ENCODE data around the gene DRC3.

DNA sequence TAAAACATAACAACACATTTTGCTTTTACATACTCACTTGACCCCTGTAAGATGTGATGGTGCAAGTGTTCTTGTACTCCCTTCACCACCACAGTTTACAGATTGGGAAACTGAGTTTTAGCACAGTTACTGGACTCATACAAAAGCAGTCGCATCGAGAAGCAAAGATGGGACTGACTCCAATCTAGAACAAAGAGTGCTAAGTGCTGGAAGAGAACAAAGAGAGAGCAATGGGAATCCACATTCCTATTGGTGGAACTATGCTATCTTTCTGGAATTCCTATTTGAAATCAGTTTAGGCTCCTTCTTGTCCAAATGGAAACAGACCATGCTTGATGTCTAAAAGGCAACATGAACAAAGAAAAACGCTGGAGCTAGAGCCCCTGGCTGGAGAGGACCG, 9.6 kb upstream of the DRC3 start:
- TF ChIP-seq SP1 (IDR thresholded peaks at IDR 0.05) (no peak), FOXM1 (IDR thresholded peaks at IDR 0.05; ENCODE audit: borderline replicate concordance) (no peak), SUZ12 (IDR thresholded peaks at IDR 0.05) (no peak), FOXA1 (IDR thresholded peaks at IDR 0.05) (no peak), CTBP1 (IDR thresholded peaks at IDR 0.05; ENCODE audit: borderline replicate concordance) (no peak), FOXK2 (IDR thresholded peaks at IDR 0.05) (no peak), BHLHE40 (IDR thresholded peaks at IDR 0.05; ENCODE audit: borderline replicate concordance) (no peak), LEF1 (IDR thresholded peaks at IDR 0.05; ENCODE audit: borderline replicate concordance) (no peak), NFRKB (IDR thresholded peaks at IDR 0.05) (no peak), ELF4 (IDR thresholded peaks at IDR 0.05) (no peak)

All from HEK293T (cell line).